Measurements from ENCODE around the gene BMP7.

Gene BMP7

DNA sequence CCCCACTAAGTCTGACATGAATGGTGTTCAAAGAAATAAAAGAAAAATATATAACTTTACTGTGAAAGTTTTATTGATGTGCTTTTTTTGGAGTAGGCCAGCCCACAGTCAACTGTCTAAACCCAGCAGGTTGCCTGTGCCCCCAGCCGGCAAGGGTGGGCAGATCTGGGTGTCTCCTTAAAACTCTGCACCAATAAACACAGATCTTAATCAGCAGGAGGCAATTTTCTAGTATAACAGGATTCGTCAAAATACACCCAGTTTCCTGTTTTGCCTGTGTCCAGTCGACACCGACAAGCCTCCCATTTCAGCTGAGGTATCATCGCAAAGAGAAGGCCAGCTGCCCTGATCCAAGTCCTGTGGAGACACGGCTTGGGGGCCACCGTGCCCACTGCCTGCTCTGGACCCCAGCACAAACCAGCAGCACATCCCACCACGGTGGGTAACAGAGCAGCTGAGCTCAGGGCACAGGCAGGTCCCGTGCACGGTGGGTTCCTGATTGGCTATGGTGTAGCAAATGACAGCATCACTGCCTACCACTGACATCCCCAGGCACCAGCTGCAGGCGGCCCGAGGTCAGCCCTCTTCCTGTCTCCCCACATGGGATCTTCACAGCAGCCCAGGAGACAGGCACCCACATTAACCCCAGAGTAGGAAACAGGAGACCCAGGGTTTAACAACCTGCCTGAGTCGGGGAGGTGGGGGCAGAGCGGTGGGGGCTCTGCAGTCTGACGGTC is 15.7 kb downstream of the BMP7 start:
- no peak for TF ChIP-seq CTCF (IDR thresholded peaks at IDR 0.05)

DNA sequence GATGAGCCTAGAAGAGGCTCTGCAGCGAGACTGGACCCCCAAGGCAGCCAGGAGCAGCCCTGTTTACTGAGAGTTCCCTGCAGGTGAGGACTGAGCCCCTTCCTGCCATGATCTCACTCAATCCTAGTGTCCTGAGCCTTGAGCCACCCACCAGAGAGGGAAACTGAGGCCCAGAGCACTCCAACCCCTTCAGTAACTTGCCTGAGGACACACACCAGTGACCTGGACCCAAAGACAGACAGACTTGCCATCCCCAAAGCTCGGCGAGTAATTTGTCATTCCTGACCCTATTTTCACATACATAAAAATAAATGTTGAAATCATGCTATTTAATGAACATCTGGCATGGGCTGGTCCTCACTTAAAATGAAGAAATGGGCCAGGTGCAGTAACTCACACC is 16.7 kb downstream of the BMP7 start:
- TF ChIP-seq CTCF (IDR thresholded peaks at IDR 0.05), result no peak

- TF ChIP-seq CTCF (IDR thresholded peaks at IDR 0.05), result no peak
Observed at GRCh38 chr20:57249073-57249472, 17.4 kb downstream of the BMP7 start.

GRCh38 chr20:57248132-57248797 is 18.2 kb downstream of the BMP7 start:
- TF ChIP-seq CTCF (IDR thresholded peaks at IDR 0.05), result no peak

DNA sequence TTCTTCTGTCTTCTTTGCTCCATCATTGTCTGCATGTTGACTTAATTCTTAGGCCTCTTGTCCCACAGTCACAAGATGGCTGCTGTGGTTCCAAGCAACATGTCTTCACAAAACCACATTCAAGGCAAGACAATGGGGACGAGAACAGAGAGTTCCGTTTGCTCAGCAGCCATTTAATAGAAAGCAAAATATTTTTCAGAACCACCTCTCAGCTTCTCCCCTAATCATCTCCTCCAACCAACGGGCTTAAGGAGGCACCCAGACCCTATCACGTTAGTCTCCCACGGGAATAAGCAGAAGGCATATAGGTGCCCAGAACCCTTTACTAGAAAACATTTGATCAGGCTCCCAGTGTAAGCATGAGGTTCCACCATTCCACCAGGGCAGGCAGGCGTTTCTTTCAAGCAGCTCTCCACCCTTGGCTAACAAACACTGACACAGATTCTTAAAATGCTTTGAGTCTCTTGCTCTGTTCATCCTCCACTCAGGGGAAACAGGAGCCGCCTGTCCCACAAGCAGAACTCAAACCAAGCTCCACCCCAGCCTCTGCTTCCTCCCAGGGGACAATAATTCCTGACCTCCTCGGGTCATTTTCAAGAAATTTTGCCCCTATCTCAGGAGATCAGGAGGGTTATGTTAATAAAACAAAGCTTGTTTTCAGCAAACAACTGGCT is 19.0 kb downstream of the BMP7 start:
- no peak for TF ChIP-seq CTCF (IDR thresholded peaks at IDR 0.05)

- no peak for TF ChIP-seq CTCF (IDR thresholded peaks at IDR 0.05)
Observed at GRCh38 chr20:57245997-57246396, 20.4 kb downstream of the BMP7 start.

DNA sequence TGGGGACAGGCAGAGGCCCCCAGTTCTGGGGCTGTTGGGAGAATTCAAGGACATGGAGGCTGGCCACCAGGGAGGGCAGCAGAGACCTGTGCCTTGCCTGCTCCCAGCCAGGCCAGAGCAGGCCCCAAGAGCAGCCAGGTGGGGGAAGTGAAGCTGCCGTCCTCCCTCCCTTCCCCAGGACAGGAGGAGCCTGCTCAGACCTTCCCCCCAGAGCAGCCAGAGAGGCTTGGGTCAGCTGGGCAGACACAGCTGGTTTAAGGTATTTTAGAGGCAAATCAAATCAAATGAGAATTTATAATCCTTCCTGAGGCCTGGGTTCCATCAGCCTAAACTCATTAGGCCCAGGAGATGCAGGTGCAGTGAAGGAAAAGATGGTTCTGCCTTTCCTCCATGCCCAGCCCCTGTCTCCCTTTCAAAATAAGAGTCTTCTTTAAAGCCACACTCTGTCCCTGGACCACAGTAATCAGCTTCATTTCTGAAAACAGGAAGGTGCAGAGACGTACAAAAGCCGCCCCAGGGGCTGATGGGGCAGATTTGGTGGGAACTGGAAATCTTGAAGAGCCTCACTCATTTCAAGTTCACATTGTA is 21.7 kb downstream of the BMP7 start:
- no peak for TF ChIP-seq CTCF (IDR thresholded peaks at IDR 0.05)

All from LNCAP (cell line).